OCI-LY3 (cell line): Measurements from ENCODE around the gene EMC6.

ENCODE experiments used
- H2AFZ ChIP-seq: fragments of 200-600, 300-600 bp; shearing (Covaris generic); 2 replicates; pipeline ENCODE4 v1.6.0; 2014; ENCODE audit warnings: antibody characterized with exemption, low read depth, low read length
- H3K27ac ChIP-seq: fragments of 200-600, 300-600 bp; sonication (generic); 2 replicates; pipeline ENCODE4 v1.5.1; 2014; ENCODE audit warnings: mild to moderate bottlenecking, low read length, moderate library complexity, mixed read lengths
- H3K27me3 ChIP-seq: fragments of 200-600, 300-600 bp; sonication (generic); 2 replicates; pipeline ENCODE4 v1.6.1; 2014; ENCODE audit warnings: low read depth, low read length, mixed read lengths
- H3K36me3 ChIP-seq: fragments of 200-600, 300-600 bp; sonication (generic); replicated peaks from 2 replicates; pipeline ENCODE3; 2014; ENCODE audit warnings: low read depth, low read length, mixed read lengths
- H3K4me1 ChIP-seq: fragments of 300-600, 200-600 bp; sonication (generic); 2 replicates; pipeline ENCODE4 v1.6.1; 2014; ENCODE audit warnings: low read length, mixed read lengths
- H3K4me2 ChIP-seq: fragments of 200-600, 300-600 bp; sonication (generic); 2 replicates; pipeline ENCODE4 v1.6.1; 2014; ENCODE audit warnings: low read length, mixed read lengths
- H3K4me3 ChIP-seq: fragments of 300-600, 200-600 bp; sonication (generic); 2 replicates; pipeline ENCODE4 v1.5.1; 2014; ENCODE audit warnings: antibody characterized with exemption, mild to moderate bottlenecking, low read length, moderate library complexity
- H3K79me2 ChIP-seq: fragments of 300-600, 200-600 bp; shearing (Covaris generic); 2 replicates; pipeline ENCODE4 v1.6.1; 2014; ENCODE audit warnings: mild to moderate bottlenecking, low read length, mixed read lengths
- H3K9ac ChIP-seq: fragments of 300-600, 200-600 bp; shearing (Covaris generic); 2 replicates; pipeline ENCODE4 v1.6.0; 2014; ENCODE audit warnings: mild to moderate bottlenecking, low read length, moderate library complexity
- H3K9me3 ChIP-seq: fragments of 200-600, 300-600 bp; shearing (Covaris generic); 2 replicates; pipeline ENCODE4 v1.6.1; 2014; ENCODE audit warnings: low read length, mixed read lengths; ENCODE audit not compliant: insufficient read depth
- H4K20me1 ChIP-seq: fragments of 200-600, 300-600 bp; sonication (generic); 2 replicates; pipeline ENCODE4 v1.6.1; 2016; ENCODE audit warnings: low read length, mixed read lengths; ENCODE audit not compliant: insufficient read depth
- EZH2phosphoT487 ChIP-seq: fragments of 200-600 bp; shearing (Covaris generic); IDR thresholded peaks from 2 replicates; pipeline ENCODE4 v1.6.1; 2018; ENCODE audit warnings: antibody characterized with exemption, mixed run types, low read depth
- TF ChIP-seq, protein P1 (sequence below): fragments of 200-600, 300-600 bp; sonication (generic); IDR thresholded peaks from 2 replicates; pipeline ENCODE4 v1.5.1; 2014; ENCODE audit warnings: antibody characterized with exemption, low read length, low read depth

The EMC6 gene

DNA sequence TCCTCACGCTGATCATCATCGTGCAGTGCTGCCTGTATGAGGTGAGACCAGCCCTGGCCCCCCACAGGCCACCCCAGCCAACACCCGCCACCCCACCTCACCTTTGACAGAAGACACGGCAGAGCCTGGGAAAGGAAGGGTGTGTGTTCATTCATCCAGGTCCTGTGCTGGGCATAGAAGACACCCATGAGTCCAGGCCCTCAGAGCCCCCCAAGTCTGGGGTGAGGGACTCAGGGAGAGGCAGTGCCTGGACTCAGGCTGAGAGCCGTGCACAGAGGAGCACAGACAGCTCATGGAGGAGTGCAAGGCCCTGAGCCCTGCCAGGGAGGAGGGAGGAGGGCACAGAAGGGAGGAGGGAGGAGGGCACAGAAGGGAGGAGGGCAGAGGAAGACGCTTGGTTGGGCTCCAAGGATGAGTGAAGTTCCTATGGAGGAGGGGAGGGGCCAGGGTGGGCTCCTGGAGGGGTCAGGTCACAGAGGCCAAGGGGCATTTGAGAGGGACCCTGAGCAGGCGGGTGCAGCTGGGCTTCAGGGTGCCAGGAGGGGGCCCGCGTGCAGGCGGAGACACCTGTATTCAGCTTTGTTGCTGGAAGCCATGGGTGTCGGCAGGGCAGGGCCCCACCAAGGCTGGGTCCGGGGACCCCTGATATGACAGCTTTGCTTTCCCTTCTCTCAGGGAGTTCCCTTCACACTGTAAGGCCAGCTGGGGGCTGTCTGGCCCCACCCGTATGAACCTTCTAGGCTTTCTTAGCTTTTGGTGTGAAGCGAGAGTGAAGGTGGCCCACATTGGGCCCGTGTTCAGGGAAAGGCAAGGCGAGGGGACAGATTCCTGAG is 11.6 kb upstream of the EMC6 start:
- H3K36me3 ChIP-seq, result no peaks in the 10 kb centered on the region
- no peaks in the 10 kb centered on the region for H4K20me1 ChIP-seq
- no peak overlapping the region for H3K4me3 ChIP-seq
- H3K27me3 ChIP-seq, result no peaks in the 10 kb centered on the region
- TF ChIP-seq EZH2phosphoT487, result no peak
- TF ChIP-seq, protein P1, sequence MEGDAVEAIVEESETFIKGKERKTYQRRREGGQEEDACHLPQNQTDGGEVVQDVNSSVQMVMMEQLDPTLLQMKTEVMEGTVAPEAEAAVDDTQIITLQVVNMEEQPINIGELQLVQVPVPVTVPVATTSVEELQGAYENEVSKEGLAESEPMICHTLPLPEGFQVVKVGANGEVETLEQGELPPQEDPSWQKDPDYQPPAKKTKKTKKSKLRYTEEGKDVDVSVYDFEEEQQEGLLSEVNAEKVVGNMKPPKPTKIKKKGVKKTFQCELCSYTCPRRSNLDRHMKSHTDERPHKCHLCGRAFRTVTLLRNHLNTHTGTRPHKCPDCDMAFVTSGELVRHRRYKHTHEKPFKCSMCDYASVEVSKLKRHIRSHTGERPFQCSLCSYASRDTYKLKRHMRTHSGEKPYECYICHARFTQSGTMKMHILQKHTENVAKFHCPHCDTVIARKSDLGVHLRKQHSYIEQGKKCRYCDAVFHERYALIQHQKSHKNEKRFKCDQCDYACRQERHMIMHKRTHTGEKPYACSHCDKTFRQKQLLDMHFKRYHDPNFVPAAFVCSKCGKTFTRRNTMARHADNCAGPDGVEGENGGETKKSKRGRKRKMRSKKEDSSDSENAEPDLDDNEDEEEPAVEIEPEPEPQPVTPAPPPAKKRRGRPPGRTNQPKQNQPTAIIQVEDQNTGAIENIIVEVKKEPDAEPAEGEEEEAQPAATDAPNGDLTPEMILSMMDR, result no peak
- H3K27ac ChIP-seq, result no peak overlapping the region
- H3K79me2 ChIP-seq, result no peaks in the 10 kb centered on the region
- H3K4me1 ChIP-seq, result no peaks in the 10 kb centered on the region
- H2AFZ ChIP-seq, result no peak overlapping the region
- H3K4me2 ChIP-seq, result no peak overlapping the region
- no peaks in the 10 kb centered on the region for H3K9me3 ChIP-seq
- no peak overlapping the region for H3K9ac ChIP-seq

DNA sequence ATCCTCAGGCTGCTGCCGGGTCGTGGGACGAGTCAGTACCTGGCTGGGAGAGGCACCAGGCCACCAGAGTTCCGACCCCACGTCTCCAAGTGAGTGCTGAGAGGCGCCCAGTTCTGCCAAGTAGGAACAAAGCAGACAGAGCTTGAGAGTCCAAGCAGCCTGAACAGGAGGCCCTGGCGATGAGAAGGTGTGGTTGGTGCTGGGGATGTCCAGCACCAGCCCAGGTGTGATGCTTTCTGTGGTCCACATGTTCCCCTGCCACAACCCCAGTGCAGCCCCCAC is 11.1 kb upstream of the EMC6 start:
- H3K79me2 ChIP-seq, result no peaks in the 10 kb centered on the region
- no peak overlapping the region for H3K4me2 ChIP-seq
- H3K36me3 ChIP-seq, result no peaks in the 10 kb centered on the region
- no peaks in the 10 kb centered on the region for H3K27me3 ChIP-seq
- H2AFZ ChIP-seq, result no peak overlapping the region
- no peak overlapping the region for H3K4me3 ChIP-seq
- no peak overlapping the region for H3K27ac ChIP-seq
- no peak overlapping the region for H3K9ac ChIP-seq
- no peaks in the 10 kb centered on the region for H3K4me1 ChIP-seq
- H3K9me3 ChIP-seq, result no peaks in the 10 kb centered on the region
- TF ChIP-seq EZH2phosphoT487, result no peak
- TF ChIP-seq, protein P1, result no peak
- no peaks in the 10 kb centered on the region for H4K20me1 ChIP-seq

DNA sequence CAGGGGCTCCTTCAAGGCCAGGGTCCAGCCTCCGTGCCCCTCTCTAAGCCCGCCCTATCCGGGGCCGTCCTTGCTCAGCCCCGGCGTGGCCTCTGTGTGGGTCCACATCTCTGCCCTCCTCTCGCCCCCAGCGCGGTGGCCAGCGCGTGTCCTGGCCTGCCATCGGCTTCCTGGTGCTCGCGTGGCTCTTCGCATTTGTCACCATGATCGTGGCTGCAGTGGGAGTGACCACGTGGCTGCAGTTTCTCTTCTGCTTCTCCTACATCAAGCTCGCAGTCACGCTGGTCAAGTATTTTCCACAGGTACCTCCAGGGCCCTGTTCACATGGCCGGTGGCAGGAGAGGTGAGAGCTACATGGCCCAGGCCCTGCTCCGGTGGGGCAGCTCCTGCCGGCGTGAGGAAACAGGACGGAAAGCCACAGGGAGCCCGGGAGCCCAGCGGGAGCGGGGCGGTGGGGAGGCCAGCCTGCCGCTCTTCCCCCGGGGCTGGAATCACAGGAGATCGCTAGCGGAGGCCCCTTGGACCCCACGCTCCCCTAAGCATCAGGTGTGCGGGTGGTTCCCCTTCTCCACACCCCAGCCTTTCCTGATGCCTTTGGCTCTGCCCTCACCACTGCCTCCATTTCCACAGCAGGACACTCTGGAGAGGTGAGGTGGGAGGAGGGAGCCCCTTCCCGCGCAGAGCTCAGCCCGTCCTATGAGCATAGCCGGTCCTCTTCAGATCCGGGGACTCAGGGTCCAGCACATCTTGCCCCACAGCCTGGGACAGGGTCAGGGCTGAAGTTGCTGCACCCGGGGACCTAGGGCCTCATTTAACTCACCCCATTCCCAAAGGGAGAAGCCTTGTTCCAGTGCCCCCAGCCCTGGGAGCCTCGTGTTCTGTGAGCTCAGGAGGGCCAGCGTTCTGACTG is 10.5 kb upstream of the EMC6 start:
- no peak overlapping the region for H3K27ac ChIP-seq
- H3K4me2 ChIP-seq, result no peak overlapping the region
- no peak overlapping the region for H3K9ac ChIP-seq
- H2AFZ ChIP-seq, result no peak overlapping the region
- no peaks in the 10 kb centered on the region for H3K9me3 ChIP-seq
- no peak overlapping the region for H3K4me3 ChIP-seq
- no peaks in the 10 kb centered on the region for H3K79me2 ChIP-seq
- H4K20me1 ChIP-seq, result no peaks in the 10 kb centered on the region
- no peaks in the 10 kb centered on the region for H3K27me3 ChIP-seq
- no peaks in the 10 kb centered on the region for H3K4me1 ChIP-seq
- no peaks in the 10 kb centered on the region for H3K36me3 ChIP-seq
- no peak for TF ChIP-seq EZH2phosphoT487
- TF ChIP-seq, protein P1, result no peak

DNA sequence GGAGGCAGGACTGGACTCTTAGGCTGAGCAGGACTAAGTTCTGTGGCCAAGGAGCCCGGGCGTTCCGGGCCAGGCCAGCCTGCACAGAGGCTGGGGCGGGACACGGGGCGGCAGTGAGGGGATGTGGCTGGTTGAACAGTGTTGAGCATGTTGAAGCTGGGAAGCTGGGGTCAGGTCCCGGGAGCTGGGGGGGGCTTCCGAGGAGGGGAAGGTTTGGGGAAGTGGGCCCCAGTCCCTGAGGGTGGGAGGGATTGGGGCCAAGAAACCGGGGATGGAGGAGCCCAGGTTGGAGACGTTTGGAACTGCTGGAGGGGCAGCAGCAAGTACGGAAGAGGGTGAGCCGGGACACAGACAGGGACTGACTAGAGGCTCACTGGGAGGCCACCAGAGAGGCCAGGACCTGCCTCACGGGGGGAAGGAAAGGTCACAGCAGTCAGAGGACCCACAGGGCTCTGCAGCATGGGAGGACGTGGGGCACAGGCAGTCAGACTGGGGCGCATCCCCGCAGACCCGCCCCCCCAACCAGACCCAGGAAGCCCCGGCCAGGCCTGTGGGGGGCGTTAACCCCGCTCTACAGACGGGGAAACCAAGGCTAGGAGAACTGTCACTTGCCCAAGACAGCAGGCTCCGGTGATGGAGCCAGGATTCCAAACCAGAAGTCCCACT is 9.7 kb upstream of the EMC6 start:
- Histone ChIP-seq H3K27ac (no peak overlapping the region), H3K27me3 (no peaks in the 10 kb centered on the region), H3K9ac (no peak overlapping the region), H3K36me3 (no peaks in the 10 kb centered on the region), H3K4me1 (no peaks in the 10 kb centered on the region), H3K9me3 (no peaks in the 10 kb centered on the region), H3K4me3 (no peak overlapping the region), H3K79me2 (no peaks in the 10 kb centered on the region), H4K20me1 (no peaks in the 10 kb centered on the region), H3K4me2 (no peak overlapping the region), H2AFZ (no peak overlapping the region)
- TF ChIP-seq EZH2phosphoT487, result no peak
- TF ChIP-seq, protein P1, result no peak
